G401 (cell line): Measurements from ENCODE around the gene CLHC1. TPM values are rescaled to one million over a fixed set of nuclear protein-coding genes. Genes with fewer than 3 reads are reported as not detected.
"Not testable (repeated sequence)": the region's sequence is repeated elsewhere in the genome, so short reads cannot be mapped to it uniquely, and the experiment has no call there.

Experiments
- DNase-seq: peaks from one replicate; pipeline ENCODE4 v3.0.0-alpha.2; 2015; ENCODE audit warnings: low spot score
- in situ Hi-C: cut with HindIII; loops from 2 replicates; pipeline ENCODE4 v1.10.0; 2016; ENCODE audit warnings: low sequenced_read_pairs, mixed read lengths
- total RNA-seq: library from RNA; depleted of rRNA; stranded (reverse); fragments of >200 nt; shearing (Covaris generic); gene quantifications from 2 replicates; pipeline ENCODE4 v1.2.3, GENCODE V29; 2014; rRNA removed

Gene CLHC1
- total RNA-seq, 1 experiment from 2014 or later: 6.6 TPM

- in situ Hi-C loops: no loop called here
- DNase-seq: no peak
These were observed 89.6 kb downstream of the CLHC1 start for GRCh38 chr2:55142518-55142917.

GRCh38 chr2:55141572-55142413, 90.3 kb downstream of the CLHC1 start:
- DNase-seq: no peak
- in situ Hi-C loops: no loop called here

- DNase-seq: no peak
- in situ Hi-C loops: no loop called here
These were observed 91.5 kb downstream of the CLHC1 start for GRCh38 chr2:55140316-55141219.

- in situ Hi-C loops: no loop called here
- no peak for DNase-seq
These were observed 92.8 kb downstream of the CLHC1 start for GRCh38 chr2:55139305-55139704.

- in situ Hi-C loops: no loop called here
- no peak for DNase-seq
These were observed 93.2 kb downstream of the CLHC1 start for GRCh38 chr2:55138882-55139229.

- no peak for DNase-seq
- in situ Hi-C loops: no loop called here
These were observed 93.8 kb downstream of the CLHC1 start for GRCh38 chr2:55138014-55138881.

- in situ Hi-C loops: no loop called here
- no peak for DNase-seq
These were observed 94.8 kb downstream of the CLHC1 start for GRCh38 chr2:55137024-55137958.

- DNase-seq: no peak
- in situ Hi-C loops: no loop called here
These were observed 96.0 kb downstream of the CLHC1 start for GRCh38 chr2:55136138-55136541.

- in situ Hi-C loops: no loop called here
These were observed 96.6 kb downstream of the CLHC1 start for GRCh38 chr2:55135491-55135890.

GRCh38 chr2:55134316-55134706, 97.8 kb downstream of the CLHC1 start:
- no peak for DNase-seq
- in situ Hi-C loops: no loop called here

More at GRCh38 chr2:55135491-55135890, 96.6 kb downstream of the CLHC1 start:
- DNase-seq: no peak

- no peak for DNase-seq
- in situ Hi-C loops: no loop called here
These were observed 98.4 kb downstream of the CLHC1 start for GRCh38 chr2:55133467-55134315.

GRCh38 chr2:55130849-55131248, 101.2 kb downstream of the CLHC1 start:
- no peak for DNase-seq
- in situ Hi-C loops: no loop called here

GRCh38 chr2:55126643-55127042, 105.5 kb downstream of the CLHC1 start:
- in situ Hi-C loops, DNase-seq: not testable (repeated sequence)

Other genes starting within 250 kb of the CLHC1 start
- gene RTN4, start 181.8 kb downstream of the CLHC1 start, total RNA-seq: 80.7 and 110 TPM in 2 replicates
- gene RPS27A, start 395 bp upstream of the CLHC1 start, total RNA-seq: 2,194 and 2,483 TPM in 2 replicates
- gene MTIF2, start 36.9 kb upstream of the CLHC1 start, total RNA-seq: 41.2 and 47.9 TPM in 2 replicates
- gene CCDC88A, start 187.6 kb upstream of the CLHC1 start, total RNA-seq: 22.6 and 39.9 TPM in 2 replicates